HEK293 (cell line): ENCODE results near the gene CNOT6L.

Source experiments
- KLF9 ChIP-seq: fragments of 450-650 bp; formaldehyde crosslinking; IDR thresholded peaks from 2 replicates; pipeline ENCODE4 v1.5.1; 2016; ENCODE audit warnings: missing biosample characterization, missing genetic modification characterization, low read depth
- OSR2 ChIP-seq: fragments of 450-650 bp; formaldehyde crosslinking; IDR thresholded peaks from 2 replicates; pipeline ENCODE4 v1.5.1; 2016; ENCODE audit warnings: missing biosample characterization, missing genetic modification characterization
- REPIN1 ChIP-seq: fragments of 450-650 bp; formaldehyde crosslinking; IDR thresholded peaks from 2 replicates; pipeline ENCODE4 v1.5.1; 2017; ENCODE audit warnings: missing biosample characterization, missing genetic modification characterization, low read depth
- WT1 ChIP-seq: fragments of 450-650 bp; formaldehyde crosslinking; IDR thresholded peaks from 2 replicates; pipeline ENCODE4 v1.5.1; 2016; ENCODE audit warnings: missing biosample characterization, missing genetic modification characterization
- ZBTB7A ChIP-seq: fragments of 450-650 bp; formaldehyde crosslinking; IDR thresholded peaks from 2 replicates; pipeline ENCODE4 v1.5.1; 2016; ENCODE audit warnings: low read depth, missing biosample characterization, missing genetic modification characterization
- ZIC2 ChIP-seq: fragments of 450-650 bp; formaldehyde crosslinking; IDR thresholded peaks from 2 replicates; pipeline ENCODE4 v1.5.1; 2016; ENCODE audit warnings: missing biosample characterization, missing genetic modification characterization
- ZNF175 ChIP-seq: fragments of 450-650 bp; formaldehyde crosslinking; IDR thresholded peaks from 2 replicates; pipeline ENCODE4 v1.5.1; 2016; ENCODE audit warnings: missing biosample characterization, missing genetic modification characterization
- ZNF2 ChIP-seq: fragments of 450-650 bp; formaldehyde crosslinking; IDR thresholded peaks from 2 replicates; pipeline ENCODE4 v1.5.1; 2016; ENCODE audit warnings: missing biosample characterization, missing genetic modification characterization
- ZNF24 ChIP-seq: fragments of 450-650 bp; formaldehyde crosslinking; IDR thresholded peaks from 2 replicates; pipeline ENCODE4 v1.5.1; 2016; ENCODE audit warnings: missing biosample characterization, missing genetic modification characterization
- ZNF391 ChIP-seq: fragments of 450-650 bp; formaldehyde crosslinking; IDR thresholded peaks from 2 replicates; pipeline ENCODE4 v1.5.1; 2016; ENCODE audit warnings: low read depth, missing biosample characterization, missing genetic modification characterization, borderline replicate concordance
- TF ChIP-seq, protein P1 (sequence below): fragments of 450-650 bp; formaldehyde crosslinking; IDR thresholded peaks from 2 replicates; pipeline ENCODE4 v1.5.1; 2016; ENCODE audit warnings: missing biosample characterization, missing genetic modification characterization
- TF ChIP-seq, protein P2 (sequence below): fragments of 450-650 bp; formaldehyde crosslinking; IDR thresholded peaks from 2 replicates; pipeline ENCODE4 v1.5.1; 2016; ENCODE audit warnings: missing biosample characterization, missing genetic modification characterization
- TF ChIP-seq, protein P3 (sequence below): fragments of 450-650 bp; formaldehyde crosslinking; IDR thresholded peaks from 2 replicates; pipeline ENCODE4 v1.5.1; 2017; ENCODE audit warnings: missing biosample characterization, missing genetic modification characterization

DNA sequence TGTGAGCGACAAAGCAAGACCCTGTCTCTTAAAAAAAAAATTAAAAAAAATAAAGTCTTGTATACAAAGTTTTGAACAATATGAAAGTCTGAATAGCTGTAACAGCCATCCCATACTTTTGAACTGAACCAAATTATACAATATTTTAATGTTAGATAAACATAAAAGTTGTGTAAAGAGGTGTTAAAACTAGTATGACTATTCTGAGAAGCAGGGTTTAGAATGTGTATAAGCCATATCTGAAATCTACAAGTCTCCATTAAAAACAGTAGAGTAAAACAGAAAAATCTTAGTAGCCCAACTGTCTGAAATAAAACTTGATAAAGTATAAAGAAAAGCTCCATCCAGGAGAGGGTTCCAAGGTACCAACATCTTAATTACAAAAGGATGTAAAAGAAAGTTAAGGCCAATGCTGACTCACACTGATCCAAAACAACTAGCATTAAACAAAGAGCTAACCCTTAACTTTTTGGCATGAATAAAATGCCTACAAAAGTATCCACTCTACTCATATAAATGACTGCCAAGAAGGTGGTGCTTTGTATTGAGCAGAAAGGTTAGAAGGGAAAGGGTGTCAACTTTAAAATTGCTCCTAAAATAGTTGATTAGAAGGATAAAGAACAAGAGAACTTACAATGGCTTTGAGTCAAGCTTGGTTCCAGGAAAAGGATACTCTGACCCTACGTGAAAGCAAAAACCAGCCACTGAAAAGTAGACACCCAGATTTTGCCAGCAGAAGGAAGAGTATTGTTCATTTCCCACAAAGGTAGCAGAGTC is 18.5 kb downstream of the CNOT6L start:
- TF ChIP-seq ZBTB7A (tag by site-specific recombination) (no peak), REPIN1 (tag by site-specific recombination) (no peak), ZNF24 (tag by site-specific recombination) (no peak), ZIC2 (tag by site-specific recombination) (no peak), ZNF2 (tag by site-specific recombination) (no peak), ZNF391 (tag by site-specific recombination) (no peak), WT1 (no peak), ZNF175 (tag by site-specific recombination) (no peak), OSR2 (tag by site-specific recombination) (no peak), KLF9 (tag by site-specific recombination) (no peak)
- TF ChIP-seq, protein P1, sequence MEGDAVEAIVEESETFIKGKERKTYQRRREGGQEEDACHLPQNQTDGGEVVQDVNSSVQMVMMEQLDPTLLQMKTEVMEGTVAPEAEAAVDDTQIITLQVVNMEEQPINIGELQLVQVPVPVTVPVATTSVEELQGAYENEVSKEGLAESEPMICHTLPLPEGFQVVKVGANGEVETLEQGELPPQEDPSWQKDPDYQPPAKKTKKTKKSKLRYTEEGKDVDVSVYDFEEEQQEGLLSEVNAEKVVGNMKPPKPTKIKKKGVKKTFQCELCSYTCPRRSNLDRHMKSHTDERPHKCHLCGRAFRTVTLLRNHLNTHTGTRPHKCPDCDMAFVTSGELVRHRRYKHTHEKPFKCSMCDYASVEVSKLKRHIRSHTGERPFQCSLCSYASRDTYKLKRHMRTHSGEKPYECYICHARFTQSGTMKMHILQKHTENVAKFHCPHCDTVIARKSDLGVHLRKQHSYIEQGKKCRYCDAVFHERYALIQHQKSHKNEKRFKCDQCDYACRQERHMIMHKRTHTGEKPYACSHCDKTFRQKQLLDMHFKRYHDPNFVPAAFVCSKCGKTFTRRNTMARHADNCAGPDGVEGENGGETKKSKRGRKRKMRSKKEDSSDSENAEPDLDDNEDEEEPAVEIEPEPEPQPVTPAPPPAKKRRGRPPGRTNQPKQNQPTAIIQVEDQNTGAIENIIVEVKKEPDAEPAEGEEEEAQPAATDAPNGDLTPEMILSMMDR (tag by site-specific recombination) = no peak
- TF ChIP-seq, protein P2, sequence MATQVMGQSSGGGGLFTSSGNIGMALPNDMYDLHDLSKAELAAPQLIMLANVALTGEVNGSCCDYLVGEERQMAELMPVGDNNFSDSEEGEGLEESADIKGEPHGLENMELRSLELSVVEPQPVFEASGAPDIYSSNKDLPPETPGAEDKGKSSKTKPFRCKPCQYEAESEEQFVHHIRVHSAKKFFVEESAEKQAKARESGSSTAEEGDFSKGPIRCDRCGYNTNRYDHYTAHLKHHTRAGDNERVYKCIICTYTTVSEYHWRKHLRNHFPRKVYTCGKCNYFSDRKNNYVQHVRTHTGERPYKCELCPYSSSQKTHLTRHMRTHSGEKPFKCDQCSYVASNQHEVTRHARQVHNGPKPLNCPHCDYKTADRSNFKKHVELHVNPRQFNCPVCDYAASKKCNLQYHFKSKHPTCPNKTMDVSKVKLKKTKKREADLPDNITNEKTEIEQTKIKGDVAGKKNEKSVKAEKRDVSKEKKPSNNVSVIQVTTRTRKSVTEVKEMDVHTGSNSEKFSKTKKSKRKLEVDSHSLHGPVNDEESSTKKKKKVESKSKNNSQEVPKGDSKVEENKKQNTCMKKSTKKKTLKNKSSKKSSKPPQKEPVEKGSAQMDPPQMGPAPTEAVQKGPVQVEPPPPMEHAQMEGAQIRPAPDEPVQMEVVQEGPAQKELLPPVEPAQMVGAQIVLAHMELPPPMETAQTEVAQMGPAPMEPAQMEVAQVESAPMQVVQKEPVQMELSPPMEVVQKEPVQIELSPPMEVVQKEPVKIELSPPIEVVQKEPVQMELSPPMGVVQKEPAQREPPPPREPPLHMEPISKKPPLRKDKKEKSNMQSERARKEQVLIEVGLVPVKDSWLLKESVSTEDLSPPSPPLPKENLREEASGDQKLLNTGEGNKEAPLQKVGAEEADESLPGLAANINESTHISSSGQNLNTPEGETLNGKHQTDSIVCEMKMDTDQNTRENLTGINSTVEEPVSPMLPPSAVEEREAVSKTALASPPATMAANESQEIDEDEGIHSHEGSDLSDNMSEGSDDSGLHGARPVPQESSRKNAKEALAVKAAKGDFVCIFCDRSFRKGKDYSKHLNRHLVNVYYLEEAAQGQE = no peak
- TF ChIP-seq, protein P3, sequence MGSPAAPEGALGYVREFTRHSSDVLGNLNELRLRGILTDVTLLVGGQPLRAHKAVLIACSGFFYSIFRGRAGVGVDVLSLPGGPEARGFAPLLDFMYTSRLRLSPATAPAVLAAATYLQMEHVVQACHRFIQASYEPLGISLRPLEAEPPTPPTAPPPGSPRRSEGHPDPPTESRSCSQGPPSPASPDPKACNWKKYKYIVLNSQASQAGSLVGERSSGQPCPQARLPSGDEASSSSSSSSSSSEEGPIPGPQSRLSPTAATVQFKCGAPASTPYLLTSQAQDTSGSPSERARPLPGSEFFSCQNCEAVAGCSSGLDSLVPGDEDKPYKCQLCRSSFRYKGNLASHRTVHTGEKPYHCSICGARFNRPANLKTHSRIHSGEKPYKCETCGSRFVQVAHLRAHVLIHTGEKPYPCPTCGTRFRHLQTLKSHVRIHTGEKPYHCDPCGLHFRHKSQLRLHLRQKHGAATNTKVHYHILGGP (tag by site-specific recombination) = no peak
